HepG2 (cell line): ENCODE measurements around the gene GATD1.

Source experiments
- MAFG ChIP-seq: sonication (generic); formaldehyde crosslinking; IDR thresholded peaks from 2 replicates; pipeline ENCODE4 v1.5.1; 2020; ENCODE audit warnings: mild to moderate bottlenecking, missing genetic modification reagents
- POLR2AphosphoS5 ChIP-seq: IDR thresholded peaks from 2 replicates; pipeline ENCODE4 v1.6.1; 2012; ENCODE audit warnings: low read depth, low read length
- TARDBP ChIP-seq: sonication (generic); formaldehyde crosslinking; IDR thresholded peaks from 2 replicates; pipeline ENCODE4 v1.8.0; 2022; ENCODE audit warnings: mild to moderate bottlenecking, missing genetic modification reagents
- TF ChIP-seq, protein P1 (sequence below): sonication (generic); formaldehyde crosslinking; IDR thresholded peaks from 2 replicates; pipeline ENCODE4 v1.4.0; 2020; ENCODE audit warnings: missing genetic modification reagents
- TF ChIP-seq, protein P2 (sequence below): IDR thresholded peaks from 2 replicates; pipeline ENCODE4 v1.6.1; 2016; ENCODE audit warnings: control low read depth

DNA sequence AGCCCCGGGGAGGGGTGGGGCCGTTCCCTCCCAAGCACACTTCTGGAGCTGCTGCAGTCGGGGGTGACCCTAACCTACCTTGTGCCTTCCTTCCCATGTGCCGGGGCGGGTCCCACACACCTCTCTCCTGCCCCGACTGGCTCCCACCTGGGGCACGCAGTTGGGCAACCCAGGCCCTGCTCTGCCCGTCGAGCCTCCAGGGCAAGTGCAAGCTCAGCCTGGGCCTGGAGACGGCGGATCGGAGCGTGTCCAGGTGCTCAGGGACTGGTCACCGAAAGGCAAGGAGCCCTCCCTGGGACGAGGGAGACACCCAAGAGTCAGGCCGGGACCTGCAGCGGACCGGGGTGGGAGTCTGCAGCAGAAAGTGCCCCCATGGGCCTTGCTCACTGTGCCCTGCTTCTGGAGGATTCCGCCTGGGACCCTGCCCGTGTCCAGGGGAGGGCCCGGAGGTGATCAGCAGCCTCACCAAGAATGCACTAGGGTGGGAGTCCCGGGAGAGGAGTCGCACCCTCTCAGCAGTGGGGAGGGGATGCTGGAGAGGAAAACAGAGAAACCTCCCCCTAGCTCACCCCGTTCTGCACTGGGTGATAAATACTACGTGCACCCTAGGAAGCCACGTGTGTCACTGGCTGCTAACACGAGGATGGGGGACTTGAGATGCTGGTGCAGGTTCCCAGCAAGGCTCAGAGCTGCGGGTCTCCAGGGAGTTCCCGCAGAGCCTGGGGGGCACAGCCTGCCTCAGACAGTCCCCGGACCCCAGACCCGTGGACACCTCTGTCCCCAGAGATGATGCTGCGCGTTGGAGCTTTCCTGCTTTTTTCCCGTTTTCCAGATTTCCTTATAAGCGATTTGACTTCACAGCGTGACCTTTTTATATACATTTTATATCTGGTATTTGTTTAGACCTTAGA is 5.2 kb upstream of the GATD1 start:
- TF ChIP-seq TARDBP (CRISPR knock-in tag) (no peak), POLR2AphosphoS5 (no peak), MAFG (CRISPR knock-in tag) (no peak)
- TF ChIP-seq, protein P1, sequence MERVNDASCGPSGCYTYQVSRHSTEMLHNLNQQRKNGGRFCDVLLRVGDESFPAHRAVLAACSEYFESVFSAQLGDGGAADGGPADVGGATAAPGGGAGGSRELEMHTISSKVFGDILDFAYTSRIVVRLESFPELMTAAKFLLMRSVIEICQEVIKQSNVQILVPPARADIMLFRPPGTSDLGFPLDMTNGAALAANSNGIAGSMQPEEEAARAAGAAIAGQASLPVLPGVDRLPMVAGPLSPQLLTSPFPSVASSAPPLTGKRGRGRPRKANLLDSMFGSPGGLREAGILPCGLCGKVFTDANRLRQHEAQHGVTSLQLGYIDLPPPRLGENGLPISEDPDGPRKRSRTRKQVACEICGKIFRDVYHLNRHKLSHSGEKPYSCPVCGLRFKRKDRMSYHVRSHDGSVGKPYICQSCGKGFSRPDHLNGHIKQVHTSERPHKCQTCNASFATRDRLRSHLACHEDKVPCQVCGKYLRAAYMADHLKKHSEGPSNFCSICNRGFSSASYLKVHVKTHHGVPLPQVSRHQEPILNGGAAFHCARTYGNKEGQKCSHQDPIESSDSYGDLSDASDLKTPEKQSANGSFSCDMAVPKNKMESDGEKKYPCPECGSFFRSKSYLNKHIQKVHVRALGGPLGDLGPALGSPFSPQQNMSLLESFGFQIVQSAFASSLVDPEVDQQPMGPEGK (CRISPR knock-in tag): no peak
- TF ChIP-seq, protein P2, sequence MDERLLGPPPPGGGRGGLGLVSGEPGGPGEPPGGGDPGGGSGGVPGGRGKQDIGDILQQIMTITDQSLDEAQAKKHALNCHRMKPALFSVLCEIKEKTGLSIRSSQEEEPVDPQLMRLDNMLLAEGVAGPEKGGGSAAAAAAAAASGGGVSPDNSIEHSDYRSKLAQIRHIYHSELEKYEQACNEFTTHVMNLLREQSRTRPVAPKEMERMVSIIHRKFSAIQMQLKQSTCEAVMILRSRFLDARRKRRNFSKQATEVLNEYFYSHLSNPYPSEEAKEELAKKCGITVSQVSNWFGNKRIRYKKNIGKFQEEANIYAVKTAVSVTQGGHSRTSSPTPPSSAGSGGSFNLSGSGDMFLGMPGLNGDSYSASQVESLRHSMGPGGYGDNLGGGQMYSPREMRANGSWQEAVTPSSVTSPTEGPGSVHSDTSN: no peak
